IPS DF 4.7 (cell line): ENCODE measurements around the gene CRADD.
"Not testable (repeated sequence)": the region's sequence is repeated elsewhere in the genome, so short reads cannot be mapped to it uniquely, and the experiment has no call there.

Experiments used
- DNase-seq: peaks from one replicate; pipeline ENCODE4 v3.0.0-alpha.2; 2013; ENCODE audit warnings: low spot score; ENCODE audit errors: extremely low read depth

The CRADD gene

DNA sequence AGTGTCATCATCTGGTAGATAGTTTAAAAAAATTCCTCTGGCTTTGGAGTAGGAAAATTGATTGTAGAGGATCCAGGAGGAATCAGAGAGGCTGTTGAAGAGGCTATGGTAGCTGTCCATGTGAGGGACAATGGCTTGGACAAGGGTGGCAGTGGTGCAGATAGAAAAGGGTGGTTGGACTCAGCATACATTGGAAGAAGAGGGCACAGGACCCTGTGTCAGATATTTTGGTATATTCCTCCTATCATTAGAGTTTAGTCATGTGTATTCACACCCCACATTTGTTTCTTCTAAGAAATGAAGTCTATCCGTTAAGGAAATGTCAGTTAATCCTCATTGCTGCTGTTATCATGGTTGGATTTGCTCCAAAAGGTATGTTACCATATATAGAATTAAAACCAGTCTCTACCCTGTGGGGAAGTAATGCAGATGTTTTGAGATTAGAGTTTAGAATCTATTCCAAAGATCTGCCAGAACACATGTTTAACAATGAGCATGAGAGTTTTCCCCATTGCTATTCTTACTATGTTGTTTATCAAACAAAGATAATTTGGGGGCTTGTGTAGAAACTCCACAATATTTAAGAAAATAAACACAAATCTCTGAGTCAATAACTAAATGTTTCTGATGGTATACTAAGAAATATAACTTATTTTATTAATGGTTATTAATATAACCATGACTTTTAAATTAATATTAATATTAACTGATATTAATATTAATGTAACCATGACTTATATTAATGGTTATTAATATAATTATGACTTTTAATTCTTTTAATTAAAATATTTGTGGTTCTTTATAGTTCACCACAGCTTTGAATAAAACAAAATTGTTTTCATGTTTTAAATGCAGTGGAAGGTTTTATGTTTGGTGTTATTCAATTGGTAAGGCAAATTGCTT, 80.9 kb downstream of the CRADD start:
- DNase-seq = no peak

DNA sequence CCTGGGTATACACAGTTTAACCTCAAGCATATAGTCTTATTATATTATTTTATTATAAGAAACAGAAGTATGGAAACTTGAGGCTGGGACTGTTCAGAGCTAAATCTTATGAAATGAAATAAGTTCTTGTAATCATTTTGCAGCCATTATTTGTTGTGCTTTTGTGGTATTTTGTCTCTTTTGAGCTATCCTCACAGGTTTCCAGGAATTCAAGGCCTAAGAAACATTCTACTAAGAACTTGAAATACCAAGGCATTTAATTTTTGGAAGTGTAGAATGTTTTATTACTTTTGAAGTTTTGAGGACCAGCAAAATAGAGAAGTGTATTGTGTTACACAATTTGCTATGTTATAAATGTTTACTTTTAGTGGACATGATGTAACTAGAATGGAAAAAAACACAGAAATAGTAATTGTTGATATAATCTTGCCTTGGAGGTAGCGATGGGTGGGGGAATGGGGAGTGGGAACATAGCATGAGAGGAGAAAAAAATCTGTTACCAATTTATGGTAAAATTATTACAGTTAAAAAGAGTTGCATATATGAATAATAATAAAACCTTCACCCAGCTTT, 81.7 kb downstream of the CRADD start:
- DNase-seq = no peak

DNA sequence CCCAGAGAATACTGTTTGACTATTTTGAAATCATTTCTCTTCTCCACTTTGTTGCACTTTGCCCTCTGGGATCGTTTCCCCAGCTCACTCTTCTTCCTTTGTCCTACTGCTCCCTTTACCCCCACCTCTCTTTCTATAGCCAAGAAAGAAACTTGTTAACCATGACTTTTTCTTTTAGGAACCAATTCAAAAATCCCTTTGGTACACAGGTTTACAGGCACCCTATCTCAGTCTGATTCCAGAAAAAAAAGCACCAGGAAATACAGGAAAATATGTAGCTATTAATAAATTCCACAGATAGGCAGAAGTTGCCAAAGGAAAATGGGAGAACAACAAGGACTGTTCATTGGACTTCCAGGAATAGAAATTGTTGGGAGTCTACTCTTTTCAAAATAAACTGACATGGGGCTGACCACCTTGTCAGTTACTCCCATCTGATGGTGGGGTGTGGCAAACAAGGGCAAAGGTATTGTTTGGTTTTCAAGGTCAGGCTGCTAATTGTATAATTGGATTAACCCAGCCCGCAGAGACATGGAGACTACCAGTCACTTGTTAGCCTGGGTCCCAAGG, 82.4 kb downstream of the CRADD start:
- DNase-seq = no peak

DNA sequence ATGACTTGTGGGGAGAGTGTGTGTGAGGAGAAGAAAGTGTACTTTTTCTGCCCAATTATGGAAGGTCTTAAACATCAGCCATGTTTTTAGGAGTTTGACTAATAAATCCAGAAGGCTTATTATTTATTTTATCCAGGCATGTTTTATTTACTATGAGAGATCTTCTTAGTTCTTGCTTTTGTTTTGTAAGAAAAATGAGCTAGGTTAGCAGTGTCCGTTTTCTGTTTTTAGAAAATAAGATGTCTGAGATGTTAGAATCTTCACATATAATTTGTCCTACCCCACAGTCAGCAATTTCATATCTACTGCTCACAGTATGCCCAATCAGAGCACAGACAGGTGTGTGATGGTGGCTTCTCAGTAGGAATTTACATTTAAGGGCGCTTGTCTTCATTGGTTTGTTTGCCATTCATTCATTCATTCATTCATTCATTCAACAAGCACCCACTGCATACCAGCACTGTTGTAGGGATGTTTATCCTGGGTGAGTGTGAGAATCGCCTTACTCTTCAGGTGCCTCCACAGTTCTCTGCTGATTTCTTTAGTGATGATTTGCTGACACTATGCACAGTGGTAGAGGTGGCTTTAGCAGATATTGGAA, 83.2 kb downstream of the CRADD start:
- DNase-seq = no peak

DNA sequence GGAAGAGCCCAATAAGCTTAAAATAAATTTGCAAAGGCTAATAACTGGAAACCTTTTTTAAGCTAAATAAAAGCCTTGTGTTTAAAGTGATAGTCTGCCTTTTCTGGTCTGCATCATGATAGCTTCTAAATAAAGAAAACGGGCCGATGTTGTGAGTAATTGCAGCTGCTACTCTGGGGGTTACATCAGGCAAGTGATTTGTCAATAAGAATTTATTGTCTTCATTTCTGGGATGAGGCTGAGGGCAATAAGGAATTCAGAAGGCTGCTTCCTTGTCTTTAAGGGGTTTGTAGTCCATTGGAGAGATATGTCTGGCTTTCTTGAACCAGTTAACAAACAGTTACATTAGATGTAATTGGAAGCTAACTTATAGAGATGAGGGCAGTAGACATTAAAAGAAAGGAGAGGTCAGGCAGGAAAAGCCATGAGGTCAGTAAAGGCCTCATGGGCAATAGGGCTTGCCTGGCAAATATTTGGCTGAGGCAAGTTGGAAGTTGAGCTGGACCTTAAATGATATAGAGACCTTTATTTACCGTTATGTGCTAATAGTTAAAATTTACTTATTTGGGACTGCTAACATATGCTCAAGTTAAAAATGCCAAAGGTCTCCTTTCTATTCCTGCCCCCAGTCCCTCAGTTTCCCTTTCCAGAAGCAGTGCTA, 85.0 kb downstream of the CRADD start:
- DNase-seq = no peak

DNA sequence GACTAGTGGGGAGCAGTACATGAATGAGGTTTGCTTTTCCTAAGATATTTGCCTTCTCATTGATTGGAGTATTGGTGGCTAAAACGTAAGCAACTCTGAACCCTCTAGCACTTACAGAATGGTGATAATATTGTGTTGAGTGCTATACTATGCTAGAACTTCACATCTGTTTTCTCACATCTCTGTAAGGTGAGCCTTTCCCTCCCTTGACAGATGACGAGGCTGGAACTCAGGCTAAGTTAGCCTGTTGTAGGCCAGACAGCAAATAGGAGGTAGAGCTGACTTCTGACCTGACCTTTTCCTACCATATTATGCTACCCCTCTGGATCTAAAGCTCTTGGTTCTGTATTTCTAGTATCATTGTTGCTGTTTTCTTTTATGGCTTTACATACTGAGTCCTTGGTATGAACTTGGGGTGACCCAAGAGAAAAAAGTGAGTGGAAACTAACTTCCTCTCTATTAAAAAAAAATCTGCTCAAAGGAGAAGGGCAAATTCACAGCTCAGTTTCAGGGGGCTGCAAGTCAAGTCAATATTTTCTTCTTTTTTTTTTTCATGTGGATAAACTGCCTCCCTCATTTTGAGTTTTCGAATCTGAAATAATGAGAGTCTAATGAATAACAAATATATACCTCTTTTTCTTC, 85.9 kb downstream of the CRADD start:
- DNase-seq = no peak

DNA sequence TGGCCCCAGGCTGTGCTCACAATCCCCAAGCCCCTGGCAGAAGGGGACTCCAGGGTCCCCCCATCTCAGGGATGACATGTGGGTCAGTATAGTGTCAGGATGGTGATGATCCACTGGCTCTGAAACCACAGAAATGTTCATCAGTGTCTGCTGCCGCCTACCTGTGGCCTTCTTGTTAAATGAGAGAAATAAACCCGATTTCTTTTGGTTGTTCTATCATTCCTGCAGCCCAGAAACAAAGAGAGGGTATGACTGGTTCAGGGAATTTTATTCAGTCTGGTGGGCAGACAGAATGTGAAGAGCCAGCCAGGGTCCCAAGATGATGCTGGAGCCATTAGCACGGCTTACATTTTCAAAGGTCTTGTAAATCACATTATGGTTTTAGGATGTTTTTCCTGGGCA, 86.6 kb downstream of the CRADD start:
- DNase-seq = no peak

DNA sequence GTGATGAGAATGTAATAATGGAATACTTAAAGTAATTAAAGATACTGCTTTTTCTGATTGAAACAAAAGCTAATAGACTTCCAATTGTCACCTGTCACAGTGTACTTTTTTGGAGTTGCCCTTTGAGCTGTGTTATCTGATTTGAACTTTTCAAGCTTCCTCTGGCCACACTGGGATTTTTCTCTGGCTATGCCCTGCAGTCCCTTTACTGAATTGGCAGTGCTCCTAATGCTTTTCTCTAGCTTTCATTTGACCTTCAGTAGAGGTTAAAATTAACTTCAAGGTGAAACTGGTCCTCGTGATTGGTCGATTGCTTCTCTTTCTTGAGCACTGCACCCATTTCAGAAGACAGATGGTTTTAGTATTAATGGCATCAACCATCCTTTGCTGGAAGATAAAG, 89.2 kb downstream of the CRADD start:
- DNase-seq = no peak

DNA sequence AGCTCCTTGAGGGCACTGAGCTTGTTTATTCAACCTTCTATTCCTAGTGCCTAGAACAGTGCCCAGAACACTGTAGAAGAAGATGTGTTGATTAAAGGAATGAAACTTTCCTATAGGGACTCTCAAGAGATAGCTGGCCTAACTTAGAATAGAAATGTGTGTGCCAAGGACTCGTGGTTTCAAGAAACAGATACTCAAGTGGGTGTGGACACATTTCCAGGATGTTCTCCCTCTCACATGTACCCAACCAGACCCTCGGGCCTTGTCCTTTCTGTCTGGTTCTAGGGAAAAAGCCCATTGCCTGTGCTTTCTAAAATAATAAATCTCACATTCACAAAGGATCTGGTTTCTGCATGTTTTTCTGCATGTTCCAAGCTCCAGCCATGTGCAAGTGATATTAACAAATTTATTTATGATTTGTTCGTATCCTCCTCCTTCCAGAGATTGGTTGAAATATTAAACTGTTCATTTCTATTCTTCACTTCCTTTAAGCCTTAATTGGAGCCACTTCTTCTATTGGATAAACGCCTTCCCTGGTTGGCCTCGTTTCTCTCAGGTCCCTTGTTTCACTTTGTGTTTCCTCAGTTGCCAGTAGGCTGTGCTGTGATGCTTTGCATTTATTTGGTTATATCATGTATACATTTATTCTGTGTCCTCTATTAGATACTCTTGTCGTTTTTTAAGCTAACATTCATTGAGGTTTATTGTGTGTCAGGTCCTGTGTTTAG, 89.8 kb downstream of the CRADD start:
- DNase-seq = no peak

DNA sequence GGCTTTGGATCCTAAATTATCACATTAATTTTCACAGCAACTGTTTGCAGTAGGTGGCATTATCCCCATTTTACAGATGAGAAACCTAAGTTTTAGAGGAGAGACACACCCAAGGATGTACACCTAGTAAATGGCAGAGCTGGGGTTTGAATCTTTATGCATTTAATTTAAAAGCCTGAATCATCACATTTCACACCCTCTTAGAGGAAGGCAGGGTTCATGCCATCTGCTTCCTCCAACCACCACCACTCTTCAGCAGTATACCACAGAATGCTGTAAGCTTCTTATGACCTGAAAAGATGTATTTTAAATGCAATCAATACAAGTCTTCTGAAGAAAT, 90.3 kb downstream of the CRADD start:
- no peak for DNase-seq

DNA sequence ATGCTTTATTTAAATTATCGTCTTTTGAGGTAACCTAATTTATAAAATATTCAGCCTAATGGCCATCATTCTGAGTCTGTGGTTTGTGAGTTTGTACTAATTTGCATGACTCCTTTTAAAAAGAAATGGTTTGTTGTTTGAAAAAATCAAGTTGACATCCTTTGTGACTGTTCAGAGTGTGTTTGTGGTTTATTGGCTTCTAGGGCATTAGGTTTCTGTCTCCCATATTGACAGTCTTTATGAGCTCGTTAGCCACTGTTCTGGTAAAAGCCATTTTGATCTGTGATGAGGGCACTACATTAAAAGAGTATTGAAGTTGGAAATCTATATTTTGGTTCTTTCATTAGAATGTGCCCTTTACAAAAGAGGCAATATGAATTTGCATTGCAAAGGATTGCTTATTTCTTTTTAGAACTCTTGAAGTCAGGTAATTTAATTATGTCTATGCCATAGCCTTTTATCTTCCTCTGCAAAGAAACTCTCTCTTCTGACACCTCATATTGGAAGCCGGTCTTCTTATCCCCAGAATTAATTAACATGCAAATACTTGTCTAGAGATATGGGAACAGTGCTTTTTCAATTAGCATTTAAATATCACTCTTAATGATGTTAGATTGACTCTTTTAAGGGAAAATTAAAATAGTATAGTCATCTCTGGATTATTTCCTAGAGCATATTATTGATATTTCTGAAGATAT, 95.0 kb downstream of the CRADD start:
- no peak for DNase-seq

DNA sequence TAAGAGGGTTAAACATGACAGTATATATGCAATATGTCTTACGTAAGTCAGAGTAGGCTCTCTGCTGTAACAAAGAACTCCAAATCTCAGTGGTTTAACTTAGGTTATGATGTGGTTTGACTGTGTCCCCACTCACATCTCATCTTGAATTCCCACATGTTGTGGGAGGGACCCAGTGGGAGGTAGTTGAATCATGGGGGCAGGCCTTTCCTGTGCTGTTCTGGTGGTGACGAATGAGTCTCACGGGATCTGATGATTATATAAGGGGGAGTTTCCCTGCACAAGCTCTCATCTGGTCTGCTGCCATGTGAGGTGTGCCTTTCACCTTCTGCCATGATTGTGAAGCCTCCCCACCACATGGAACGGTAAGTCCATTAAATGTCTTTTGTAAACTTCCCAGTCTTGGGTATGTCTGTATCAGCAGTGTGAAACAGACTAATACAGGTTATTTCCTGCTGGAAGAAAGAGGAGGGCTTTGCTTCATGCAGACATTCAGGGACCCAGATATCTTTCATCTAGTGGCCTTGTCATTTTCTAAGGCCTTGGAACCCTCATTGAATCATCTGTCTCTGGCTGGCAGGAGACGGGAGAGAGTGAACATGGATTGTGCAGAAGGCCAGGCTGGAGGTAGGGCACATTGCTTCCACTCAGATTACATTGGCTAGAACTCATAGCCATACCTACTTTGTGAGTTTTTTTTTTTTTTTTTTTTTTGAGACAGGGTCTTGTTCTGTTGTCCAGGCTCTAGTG, 96.1 kb downstream of the CRADD start:
- DNase-seq = no peak

DNA sequence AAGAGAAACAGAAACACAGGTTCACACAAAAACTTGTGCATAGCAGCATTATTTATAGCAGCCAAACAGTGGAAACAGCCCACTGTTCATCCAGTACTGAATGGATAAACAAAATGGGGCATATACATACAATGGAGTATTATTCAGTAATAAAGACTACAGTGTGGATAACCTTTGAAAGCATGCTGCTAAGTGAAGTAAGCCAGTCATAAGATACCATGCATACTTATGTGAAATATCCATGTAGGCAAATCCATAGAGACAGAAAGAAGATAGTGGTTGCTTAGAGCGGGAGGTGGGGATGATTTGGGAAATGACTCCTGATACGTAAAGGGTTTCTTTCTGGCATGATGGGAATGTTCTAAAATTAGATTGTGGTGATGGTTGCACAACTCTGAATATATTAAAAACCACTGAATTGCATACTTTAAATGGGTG, 99.4 kb downstream of the CRADD start:
- no peak for DNase-seq

DNA sequence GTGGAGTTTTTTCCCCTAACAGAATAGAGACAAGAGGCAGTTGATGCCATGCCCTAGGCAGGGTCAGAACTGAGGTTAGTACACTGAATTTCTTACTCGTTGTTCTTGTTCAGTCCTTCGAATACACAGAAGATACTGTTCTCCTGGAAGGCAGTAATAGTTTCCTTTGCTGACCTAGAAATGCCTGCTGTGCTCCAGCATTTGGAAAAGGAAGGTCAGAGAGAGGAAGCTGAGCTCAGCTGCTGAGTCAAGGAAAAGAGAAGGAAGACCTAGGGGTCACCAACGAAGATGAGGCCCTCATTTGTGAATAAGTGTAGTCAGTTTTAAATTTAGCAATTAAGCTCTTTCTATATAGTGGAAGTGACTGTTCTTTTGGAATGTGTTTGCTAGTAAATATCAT, 100.1 kb downstream of the CRADD start:
- no peak for DNase-seq

DNA sequence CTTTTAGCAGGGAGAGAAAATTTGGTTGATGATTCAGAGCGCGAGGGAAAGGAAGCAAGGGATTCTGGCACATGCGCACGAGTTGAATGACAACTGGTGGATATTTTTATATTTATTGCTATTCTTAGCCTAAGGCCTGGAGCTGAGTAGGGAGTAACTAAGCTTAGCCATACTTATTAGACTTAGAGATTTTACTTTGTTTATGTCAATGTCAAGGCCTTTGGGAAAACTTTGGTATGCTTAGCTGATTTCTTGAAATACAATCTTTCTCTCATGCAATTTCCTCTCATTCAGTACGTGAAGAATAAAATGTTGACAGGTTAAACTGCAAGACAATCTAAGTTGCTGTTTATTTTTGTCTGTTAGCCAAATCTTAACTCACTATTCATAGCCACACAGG, 101.1 kb downstream of the CRADD start:
- DNase-seq = no peak

DNA sequence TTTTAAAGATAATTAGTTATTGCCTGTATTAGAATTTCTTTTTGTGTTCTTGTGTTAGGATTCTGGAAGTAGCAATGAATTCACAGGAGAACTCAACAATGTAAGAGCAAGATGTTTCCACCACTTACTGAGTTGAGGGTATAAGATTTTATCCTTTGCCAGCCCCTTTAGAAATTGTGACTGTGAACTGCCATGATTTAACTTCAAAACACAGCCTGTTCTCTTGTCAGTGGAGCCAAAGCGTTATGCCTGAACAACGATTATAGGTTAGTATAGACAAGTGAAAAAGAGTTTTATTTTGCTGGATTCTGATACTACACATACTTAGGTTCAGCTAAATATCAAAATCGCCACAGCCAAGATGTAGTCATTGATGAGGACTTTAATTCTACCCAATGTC, 101.6 kb downstream of the CRADD start:
- no peak for DNase-seq

DNA sequence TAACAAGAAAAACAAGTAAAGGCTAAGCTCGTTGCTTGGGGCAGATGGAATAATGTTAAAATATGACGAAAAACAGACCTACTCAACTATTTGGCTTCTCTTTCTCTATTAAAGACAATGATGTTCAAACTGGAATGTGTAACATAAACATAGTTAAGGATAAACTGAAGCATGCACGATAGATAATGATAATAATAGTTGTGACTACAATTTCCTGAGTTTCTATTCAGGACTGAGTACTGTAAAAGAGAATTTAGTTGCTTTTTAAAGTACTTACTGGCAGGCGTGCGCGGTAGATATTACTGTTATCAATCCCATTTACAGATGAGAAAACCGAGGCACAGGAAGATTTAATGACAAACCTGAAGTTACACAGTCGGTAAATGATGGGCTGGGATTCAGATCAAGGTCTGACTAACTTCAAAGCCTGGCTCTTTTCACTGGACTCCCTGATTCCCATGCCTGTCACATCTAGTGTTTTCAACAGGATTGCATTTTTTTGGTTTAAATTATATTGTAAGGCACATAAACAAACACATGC, 103.0 kb downstream of the CRADD start:
- DNase-seq = no peak

DNA sequence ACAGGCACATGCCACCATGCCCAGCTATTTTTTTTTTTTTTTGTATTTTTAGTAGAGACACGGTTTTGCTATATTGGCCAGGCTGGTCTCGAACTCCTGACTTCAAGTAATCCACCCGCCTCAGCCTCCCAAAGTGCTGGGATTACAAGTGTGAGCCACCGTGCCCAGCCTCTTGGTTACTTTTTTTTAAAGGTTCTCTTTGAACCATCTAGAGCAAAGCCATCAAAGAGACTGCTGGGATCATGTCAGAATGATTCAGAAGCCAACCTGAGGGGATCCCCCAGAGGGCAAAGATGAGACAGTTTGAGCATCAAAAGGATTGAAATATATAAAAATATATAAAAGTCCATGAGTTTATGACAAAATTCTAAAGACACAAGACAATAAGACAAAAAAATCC, 103.7 kb downstream of the CRADD start:
- not testable (repeated sequence) for DNase-seq

DNA sequence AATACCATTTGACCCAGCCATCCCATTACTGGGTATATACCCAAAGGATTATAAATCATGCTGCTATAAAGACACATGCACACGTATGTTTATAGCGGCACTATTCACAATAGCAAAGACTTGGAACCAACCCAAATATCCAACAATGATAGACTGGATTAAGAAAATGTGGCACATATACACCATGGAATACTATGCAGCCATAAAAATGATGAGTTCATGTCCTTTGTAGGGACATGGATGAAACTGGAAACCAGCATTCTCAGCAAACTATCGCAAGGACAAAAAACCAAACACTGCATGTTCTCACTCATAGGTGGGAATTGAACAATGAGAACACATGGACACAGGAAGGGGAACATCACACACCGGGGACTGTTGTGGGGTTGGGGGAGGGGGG, 104.8 kb downstream of the CRADD start:
- DNase-seq = not testable (repeated sequence)
